VCaP (cell line): ENCODE results near the gene DKK3.
A peak's percentile ranks its signal among the peaks of the same experiment; 100 is the strongest.

Source experiments
- H3K27ac ChIP-seq: fragments of 450-650 bp; 2 replicates; pipeline ENCODE4 v1.5.1; 2017
- CTCF ChIP-seq: fragments of 450-650 bp; conservative IDR thresholded peaks from 2 replicates; pipeline ENCODE4 v1.5.1; 2017; ENCODE audit warnings: mild to moderate bottlenecking, moderate library complexity

Gene DKK3

GRCh38 chr11:12007769-12008737, at the start of gene DKK3:
Gene DKK3 (minus strand): TSS chr11:12008626. CDS start chr11:12008582, 44 bp downstream.
- no peak within 1 kb of the TSS for H3K27ac ChIP-seq
- TF ChIP-seq CTCF: no peak

- TF ChIP-seq CTCF: no peak
- H3K27ac ChIP-seq: no peak overlapping the region
Observed at GRCh38 chr11:12057299-12057980, 49.0 kb upstream of the DKK3 start.

GRCh38 chr11:12056119-12056518, 47.7 kb upstream of the DKK3 start:
- TF ChIP-seq CTCF: no peak; the same call in 1 of the 2 replicates
- no peak overlapping the region for H3K27ac ChIP-seq

GRCh38 chr11:12053606-12054361, 45.4 kb upstream of the DKK3 start:
- no peak for TF ChIP-seq CTCF
- no peak overlapping the region for H3K27ac ChIP-seq

- H3K27ac ChIP-seq: no peak overlapping the region
- TF ChIP-seq CTCF: no peak
Observed at GRCh38 chr11:12052676-12053605, 44.5 kb upstream of the DKK3 start.

GRCh38 chr11:12051287-12051662, 42.8 kb upstream of the DKK3 start:
- H3K27ac ChIP-seq: peak overlapping the region; percentile 73
- no peak for TF ChIP-seq CTCF
